ENCODE measurements around the gene ZBTB22.

Gene ZBTB22

GRCh38 chr6:33298773-33299236 is 18.7 kb downstream of the ZBTB22 start, which contains the start of gene RGL2:
TSS of gene RGL2 (minus strand) at chr6:33298942. CDS start at chr6:33298610, 332 bp downstream.
- TF ChIP-seq CTCF (IDR thresholded peaks at IDR 0.05; ENCODE audit: extremely low read depth, insufficient read depth, missing control alignments), result no peak
- DNase-seq (ENCODE audit: low spot score), result peak; percentile 68
- in situ Hi-C loops (cut with MboI; ENCODE audit: low pct_unique_long_range_greater_than_20kb, low sequenced_read_pairs, unreplicated experiment), result no loop called here

GRCh38 chr6:33297956-33298772 is 19.4 kb downstream of the ZBTB22 start:
- in situ Hi-C loops (cut with MboI; ENCODE audit: low pct_unique_long_range_greater_than_20kb, low sequenced_read_pairs, unreplicated experiment), result no loop called here
- TF ChIP-seq CTCF (IDR thresholded peaks at IDR 0.05; ENCODE audit: extremely low read depth, insufficient read depth, missing control alignments), result no peak
- DNase-seq (ENCODE audit: low spot score), result peak; percentile 88

DNA sequence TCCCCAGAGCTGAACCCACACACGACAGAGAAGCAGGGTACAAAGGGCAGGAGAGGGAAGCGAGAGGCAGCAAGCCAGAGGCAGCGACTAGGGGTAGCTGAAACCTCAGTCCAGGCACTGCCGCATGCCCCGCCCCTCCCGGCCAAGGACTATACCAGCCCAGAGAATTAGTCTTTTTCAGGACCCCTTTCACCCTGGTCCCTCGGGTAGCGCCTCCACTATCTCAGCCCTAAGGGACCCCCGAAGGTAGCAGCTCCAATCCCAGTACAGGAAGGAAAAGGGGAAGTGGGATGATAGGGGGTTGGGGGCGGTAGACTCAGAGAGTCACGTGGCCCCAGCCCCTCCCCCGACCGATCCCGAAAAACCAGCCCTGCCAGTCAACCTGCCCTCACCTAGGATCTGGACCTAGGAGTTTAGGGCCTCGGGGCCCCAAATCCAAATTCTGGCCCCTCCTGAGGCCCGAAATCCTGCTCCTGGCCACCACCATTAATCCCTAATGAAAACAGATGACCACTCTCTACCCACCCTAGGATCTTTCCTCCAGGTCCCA is 20.1 kb downstream of the ZBTB22 start:
- peak; percentile 64 for DNase-seq (ENCODE audit: low spot score)
- in situ Hi-C loops (cut with MboI; ENCODE audit: low pct_unique_long_range_greater_than_20kb, low sequenced_read_pairs, unreplicated experiment), result no loop called here
- TF ChIP-seq CTCF (IDR thresholded peaks at IDR 0.05; ENCODE audit: extremely low read depth, insufficient read depth, missing control alignments), result no peak

DNA sequence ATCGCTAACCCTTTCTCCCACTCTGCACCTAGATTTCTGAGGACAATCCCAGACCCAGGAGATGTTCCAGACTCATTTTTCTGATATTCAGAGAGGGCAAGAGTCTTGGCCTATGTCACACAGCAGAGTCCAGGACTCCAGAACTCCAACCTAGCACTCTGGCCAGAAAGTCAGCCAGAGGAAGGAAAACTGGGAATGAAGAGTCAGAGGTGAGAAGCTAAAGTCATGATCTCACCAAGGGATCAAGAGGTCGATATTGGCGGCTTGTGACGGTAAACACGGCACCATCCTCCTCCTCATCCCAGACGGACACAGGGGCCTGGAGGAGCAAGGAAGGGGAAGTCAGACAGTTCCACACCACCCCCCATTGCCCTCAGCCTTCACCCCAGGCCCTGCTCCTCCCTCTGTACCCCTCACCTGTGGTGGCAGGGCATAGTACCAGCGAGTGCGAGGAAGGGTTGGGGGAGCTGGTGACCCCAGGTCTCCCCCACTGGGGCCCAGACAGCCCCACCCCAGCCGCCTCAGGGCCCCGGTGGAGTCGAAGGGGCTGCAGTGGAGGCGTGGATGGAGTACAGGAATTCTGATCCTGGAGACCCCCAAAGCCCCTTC is 20.6 kb downstream of the ZBTB22 start:
- TF ChIP-seq CTCF (IDR thresholded peaks at IDR 0.05; ENCODE audit: extremely low read depth, insufficient read depth, missing control alignments), result no peak
- no peak for DNase-seq (ENCODE audit: low spot score)
- in situ Hi-C loops (cut with MboI; ENCODE audit: low pct_unique_long_range_greater_than_20kb, low sequenced_read_pairs, unreplicated experiment), result no loop called here

DNA sequence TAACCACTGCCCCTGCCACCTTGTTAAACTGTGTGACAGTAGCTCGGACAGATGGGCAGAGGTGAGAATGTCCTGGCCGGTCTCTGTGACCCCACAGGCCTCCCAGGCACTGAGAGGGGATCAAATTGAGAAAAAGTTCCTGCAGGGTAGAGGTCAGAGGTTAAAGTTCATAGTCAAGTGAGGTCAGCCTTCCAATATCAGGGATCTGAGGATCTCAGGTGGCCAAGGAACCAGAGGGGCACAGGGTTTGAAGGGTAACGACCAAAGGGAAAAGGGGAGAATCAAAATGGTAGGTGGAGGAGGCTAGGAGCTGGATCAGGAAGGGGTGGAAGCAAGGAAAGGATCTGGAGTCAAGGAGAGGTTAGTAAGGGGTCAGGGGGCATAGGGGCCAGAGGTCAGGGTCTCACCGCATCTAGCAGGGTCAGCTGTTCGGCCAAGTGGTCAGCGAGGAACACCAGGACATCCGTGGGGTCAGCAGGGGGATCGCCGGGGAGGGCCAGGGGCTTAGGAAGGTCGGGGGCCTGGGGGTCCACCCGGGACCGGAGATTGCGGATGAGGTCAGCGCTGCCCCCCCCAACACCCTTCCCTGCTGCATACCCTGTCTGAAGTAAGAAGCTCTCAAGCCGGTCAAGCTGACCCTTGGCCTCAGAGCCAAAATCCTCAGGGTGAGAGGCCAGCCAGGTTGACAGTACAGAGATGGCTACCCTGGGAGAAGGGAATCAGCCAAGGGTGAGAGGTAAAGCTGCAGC is 21.7 kb downstream of the ZBTB22 start:
- DNase-seq (ENCODE audit: low spot score), result no peak
- no peak for TF ChIP-seq CTCF (IDR thresholded peaks at IDR 0.05; ENCODE audit: extremely low read depth, insufficient read depth, missing control alignments)
- in situ Hi-C loops (cut with MboI; ENCODE audit: low pct_unique_long_range_greater_than_20kb, low sequenced_read_pairs, unreplicated experiment), result no loop called here
